Measurements from ENCODE around the gene TMEM117.

Gene TMEM117

GRCh38 chr12:44101475-44101874, 265.6 kb downstream of the TMEM117 start:
- no peak overlapping the region for H3K4me3 ChIP-seq (ENCODE audit: low read length)
- no peak for DNase-seq (ENCODE audit: low read depth)
- no peak for TF ChIP-seq CTCF (conservative IDR thresholded peaks at IDR 0.05; ENCODE audit: low read depth, low read length)

- DNase-seq (ENCODE audit: low read depth) = no peak
- TF ChIP-seq CTCF (conservative IDR thresholded peaks at IDR 0.05; ENCODE audit: low read depth, low read length) = no peak
- no peak overlapping the region for H3K4me3 ChIP-seq (ENCODE audit: low read length)
Measured at GRCh38 chr12:44114906-44115305, 279.0 kb downstream of the TMEM117 start.

GRCh38 chr12:44117337-44117736, 281.5 kb downstream of the TMEM117 start:
- H3K4me3 ChIP-seq (ENCODE audit: low read length) = no peak overlapping the region
- no peak for DNase-seq (ENCODE audit: low read depth)
- TF ChIP-seq CTCF (conservative IDR thresholded peaks at IDR 0.05; ENCODE audit: low read depth, low read length) = no peak

GRCh38 chr12:44118946-44119345, 283.1 kb downstream of the TMEM117 start:
- TF ChIP-seq CTCF (conservative IDR thresholded peaks at IDR 0.05; ENCODE audit: low read depth, low read length) = no peak
- no peak overlapping the region for H3K4me3 ChIP-seq (ENCODE audit: low read length)
- DNase-seq (ENCODE audit: low read depth) = no peak

- no peak for DNase-seq (ENCODE audit: low read depth)
- no peak for TF ChIP-seq CTCF (conservative IDR thresholded peaks at IDR 0.05; ENCODE audit: low read depth, low read length)
- H3K4me3 ChIP-seq (ENCODE audit: low read length) = no peak overlapping the region
Measured at GRCh38 chr12:44126806-44127205, 290.9 kb downstream of the TMEM117 start.

- no peak overlapping the region for H3K4me3 ChIP-seq (ENCODE audit: low read length)
- peak; percentile 34 for DNase-seq (ENCODE audit: low read depth)
Measured at GRCh38 chr12:44127966-44128710, 292.3 kb downstream of the TMEM117 start.

More at GRCh38 chr12:44127966-44128710, 292.3 kb downstream of the TMEM117 start:
- no peak for TF ChIP-seq CTCF (conservative IDR thresholded peaks at IDR 0.05; ENCODE audit: low read depth, low read length)
